Inflammatory macrophage treated with lipopolysaccharide for 1 hour (primary cell): ENCODE measurements around the gene C8A.

Source experiments
- DNase-seq, 2 donors: peaks; one replicate each; pipeline ENCODE4 v3.0.0-alpha.2; 2020 to 2022

Gene C8A

DNA sequence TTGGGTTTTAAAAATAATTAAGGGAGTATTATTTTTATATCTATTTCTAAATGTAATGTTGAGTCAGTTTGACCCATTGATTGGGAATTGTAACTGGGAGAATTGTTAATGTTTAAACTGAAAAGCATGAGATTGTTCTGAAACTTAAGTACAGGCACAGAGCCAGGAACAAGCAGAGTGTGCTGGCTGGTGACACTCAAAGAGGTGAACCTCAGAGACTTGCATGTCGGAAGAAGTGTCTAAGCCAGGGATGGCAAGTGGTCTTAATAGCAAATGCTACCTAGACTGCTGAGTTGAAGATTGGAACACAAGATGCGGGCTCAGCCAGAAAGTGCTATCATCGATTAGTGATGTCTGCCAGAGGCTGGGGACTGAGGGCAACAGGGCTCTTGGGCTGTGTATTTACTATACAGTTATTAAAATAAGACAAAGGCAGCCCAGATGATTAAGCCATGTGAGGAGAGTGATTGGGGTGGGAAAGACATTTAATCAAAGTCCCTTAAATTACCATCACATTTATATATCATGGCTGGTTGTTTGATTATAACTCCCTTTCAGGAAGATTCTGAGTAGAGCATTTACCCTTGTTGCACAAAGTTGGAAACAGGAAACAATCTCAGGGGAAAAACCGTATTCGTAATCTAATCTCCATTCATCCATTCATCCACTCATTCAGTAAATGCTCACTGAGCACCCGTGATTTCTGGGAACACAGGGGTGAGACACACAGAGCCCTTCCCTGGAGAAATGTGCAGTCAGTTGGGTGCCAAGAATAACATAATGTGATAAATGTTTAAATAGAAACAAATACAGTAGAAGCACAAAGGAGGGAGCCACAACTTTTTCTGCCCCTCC, 42.8 kb downstream of the C8A start:
- no peak for DNase-seq

DNA sequence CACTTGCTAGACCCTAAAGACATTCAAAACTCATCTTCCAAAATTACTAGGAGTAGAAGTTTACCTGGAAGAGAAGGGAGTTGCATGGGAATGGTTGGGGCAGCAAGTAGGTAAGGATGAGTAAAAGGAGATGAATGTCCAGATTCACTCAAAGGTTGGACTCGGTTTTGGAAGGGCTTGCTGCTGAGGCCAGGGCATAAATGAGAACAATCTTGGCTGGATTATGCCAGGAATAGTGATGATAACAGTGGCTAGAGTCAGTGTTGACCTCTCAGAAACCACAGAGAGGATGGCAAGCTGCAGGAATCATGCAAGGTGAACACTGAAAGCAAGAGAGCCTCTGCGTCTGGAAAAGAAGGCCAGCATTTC, 43.4 kb downstream of the C8A start:
- DNase-seq = no peak

DNA sequence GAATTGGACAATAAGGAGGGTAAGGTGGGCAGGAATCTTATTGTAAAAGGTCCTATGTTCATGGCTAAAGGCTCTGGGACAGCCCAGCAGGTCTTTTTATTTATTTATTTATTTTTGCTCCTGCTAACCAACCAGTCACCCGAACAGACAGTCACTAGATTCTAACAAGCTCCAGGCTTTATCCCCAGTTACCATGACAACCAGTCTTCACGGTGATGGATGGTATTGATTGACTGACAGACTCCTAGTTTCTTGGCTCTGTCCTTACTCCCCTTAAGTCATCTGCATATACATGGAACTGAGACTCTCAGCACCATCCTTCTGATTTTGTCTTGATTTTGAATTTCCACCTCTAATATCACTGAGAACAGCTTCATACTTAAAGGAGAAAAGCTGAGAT, 44.3 kb downstream of the C8A start:
- DNase-seq = no peak

DNA sequence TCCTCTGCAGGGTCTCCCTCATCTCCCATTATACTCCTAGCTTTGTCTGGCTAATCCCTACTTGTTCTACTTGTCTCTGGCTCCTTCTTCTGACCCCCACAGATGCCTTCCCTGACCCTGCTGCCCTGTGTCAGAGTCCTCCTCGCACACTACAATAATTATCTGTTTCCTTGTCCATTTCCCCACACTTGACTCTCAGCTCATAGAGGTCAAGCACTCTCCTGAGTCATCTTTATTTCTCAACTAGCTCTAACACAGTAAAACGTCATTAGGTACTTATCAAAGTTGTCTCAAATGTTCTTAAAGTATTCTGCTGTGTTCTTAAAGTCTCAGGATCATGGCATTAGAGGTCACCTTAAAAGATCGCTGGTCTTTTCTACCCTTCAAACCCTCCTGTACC, 47.1 kb downstream of the C8A start:
- no peak for DNase-seq

DNA sequence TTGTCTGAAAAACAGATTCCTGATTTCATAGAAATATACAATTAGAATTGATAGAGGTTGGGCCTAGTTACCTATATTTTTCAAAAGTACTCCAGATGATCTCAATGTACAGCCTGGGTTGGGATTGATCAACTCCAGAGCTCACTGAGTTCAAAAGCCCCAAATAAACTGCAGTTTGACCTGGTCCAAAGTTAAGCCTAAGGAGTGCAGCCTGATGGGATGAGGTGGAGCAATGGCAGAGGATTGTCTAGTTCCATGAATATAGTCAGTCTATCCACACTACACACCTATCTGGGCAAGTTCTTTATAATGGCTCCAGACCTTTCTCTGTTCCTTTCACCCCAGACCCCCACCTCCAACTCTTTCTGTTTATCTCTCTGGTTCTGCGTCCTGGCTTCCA, 49.2 kb downstream of the C8A start:
- DNase-seq = no peak

DNA sequence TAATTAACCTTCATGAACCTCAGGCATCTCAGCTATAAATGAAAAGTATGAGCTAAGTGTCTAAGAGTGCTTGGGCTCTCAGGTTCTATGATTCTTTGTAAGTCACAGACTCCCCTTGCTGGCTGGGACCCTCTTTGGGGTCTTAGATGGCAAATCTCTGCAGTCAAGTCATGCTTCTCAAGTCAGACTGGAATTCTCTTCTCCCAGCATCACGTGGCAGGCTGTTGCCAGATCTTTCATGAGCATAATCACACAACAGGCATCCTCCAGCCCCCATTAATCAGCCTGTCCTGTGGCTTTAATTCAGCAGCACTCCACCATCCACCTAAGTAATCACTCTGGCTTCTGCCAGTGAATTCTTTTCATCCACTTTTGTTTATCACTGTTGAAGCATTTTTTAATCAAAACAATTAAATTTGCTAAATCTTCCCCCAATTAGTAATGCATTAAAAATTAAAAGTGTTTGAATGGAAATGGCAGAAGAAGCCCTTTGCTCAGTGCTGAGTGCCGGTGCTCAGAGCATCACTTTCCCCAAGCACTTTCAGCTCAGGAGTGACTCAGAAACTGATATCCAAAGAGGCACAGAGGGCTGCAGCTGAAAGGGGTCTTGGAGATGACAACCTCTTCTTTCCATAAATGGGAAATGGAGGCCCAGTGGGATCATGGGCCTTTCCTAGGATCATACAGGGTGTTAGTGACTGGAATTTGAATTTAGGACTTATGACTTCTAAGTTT, 50.2 kb downstream of the C8A start:
- no peak for DNase-seq

DNA sequence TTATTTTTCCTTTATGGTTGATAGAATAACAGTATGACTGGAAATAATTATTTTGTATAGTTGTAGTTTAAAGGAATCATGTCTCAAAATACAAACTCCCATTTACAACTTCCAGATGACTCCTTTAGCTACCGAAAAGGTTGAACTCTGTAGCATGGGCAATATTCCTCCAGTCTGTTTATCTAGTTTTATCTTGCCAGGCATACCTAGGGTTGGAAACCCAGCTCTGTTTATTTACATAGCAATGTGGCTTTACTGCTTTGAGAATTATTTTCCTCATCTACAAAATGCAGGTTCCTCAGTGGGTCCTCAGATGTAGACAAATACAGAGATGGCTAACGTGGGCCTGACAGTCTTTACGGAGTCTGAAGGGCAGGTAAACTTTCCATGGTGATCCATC, 51.1 kb downstream of the C8A start:
- DNase-seq = no peak

DNA sequence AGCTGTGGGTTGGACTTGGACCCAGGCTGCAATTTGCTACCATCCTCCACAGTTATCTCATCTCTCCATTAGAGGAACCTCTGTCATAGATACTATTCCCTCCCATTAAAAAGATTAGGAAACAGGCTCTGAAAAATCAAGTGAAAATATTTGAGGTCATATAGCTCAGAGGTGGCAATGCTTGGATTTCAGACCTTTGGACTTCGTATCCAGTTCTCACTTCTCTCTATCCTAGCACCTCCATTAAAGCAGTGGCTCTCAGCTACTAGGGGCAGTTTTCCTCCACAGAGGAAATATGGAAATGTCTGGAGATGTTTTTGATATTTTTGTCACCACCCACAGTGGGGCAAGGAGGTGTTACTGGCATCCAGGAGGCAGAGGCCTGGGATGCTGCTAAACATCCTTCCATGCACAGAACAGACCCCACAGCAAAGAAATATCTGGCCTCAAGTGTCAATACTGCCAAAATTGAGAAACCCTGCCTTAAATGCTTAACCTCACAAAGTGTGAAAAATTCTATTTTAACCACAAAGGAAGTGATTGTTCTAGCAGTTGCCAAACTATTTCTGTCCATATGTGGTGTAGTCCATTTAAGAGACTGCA, 54.1 kb downstream of the C8A start:
- DNase-seq = peak in 1 of 2 donors; percentile 26

DNA sequence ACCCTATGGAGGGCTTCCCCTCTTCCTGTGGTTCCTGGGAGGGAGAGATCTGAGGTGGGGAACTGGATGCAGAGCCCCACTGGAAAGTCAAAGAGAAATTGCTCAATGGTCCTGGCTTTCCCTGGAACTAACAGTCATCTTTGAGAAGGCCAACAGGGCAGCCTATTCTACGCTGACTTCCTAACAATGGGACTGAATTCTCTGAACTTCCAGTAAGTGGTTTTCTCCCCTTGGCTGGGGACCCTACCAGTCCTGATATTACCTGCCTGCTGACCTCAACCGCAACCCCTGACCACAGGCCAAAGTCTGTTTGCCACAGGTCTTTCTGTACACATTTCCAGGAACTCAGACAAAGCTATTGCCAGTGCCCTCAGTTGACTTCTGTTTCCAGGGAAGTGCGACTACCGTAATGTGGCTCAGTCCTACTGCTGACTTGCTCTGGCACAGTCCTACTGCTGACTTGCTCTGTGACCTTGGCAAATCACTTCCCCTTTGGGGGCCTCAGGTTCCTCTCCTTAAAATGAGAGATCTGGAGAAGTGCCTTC, 55.9 kb downstream of the C8A start:
- DNase-seq = peak; percentile 22 to 28

DNA sequence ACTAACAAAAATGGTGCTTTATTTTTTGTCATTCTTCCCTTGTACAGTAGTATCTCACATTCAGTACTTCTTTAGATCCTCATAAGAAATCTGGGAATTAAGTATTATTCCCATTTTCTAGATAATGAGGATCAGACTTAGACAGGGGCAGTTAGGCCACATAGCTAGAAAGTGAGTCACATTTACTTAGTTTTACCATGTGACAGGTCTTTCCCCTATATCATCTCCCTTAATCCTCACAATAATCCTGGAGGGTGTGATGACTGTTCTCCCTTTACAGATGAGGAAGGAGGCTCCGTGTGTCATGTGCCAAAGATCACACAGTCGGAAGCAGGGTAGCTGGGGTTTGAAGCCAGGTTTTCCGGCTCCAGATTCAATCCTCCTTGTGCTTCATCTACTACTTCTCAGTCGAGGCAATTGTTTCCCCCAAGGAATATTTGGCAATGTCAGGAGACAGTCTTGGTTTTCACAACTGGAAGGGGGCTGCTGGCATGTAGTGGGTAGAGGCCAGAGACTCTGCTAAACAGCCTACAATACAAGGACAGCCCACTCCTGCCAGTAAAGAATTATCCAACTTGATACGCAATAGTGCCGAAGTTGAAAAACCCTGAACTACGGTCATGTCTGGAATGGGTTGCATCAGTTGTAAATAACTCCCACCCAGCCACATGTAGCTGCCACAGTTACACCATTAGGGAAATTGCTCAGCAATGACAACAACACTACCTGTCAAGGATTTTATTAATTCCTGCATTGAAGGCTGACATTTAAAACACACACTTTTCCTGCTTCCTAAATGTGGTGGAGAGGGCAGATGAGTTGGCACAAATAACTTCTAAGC, 56.7 kb downstream of the C8A start:
- DNase-seq = peak in 1 of 2 donors; percentile 26

DNA sequence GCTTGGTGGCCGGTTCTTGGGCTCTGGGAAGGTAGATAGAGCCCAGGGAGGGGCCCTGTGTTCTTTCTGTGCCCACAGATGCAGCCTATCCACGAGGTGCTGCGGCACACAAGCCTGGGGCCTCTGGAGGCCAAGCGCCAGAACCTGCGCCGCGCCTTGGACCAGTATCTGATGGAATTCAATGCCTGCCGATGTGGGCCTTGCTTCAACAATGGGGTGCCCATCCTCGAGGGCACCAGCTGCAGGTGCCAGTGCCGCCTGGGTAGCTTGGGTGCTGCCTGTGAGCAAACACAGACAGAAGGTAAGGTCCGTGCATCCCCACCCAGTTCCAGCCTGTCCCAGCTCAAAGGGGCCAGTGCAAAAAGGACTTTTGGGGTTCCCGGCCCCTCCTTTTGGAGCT, 57.7 kb downstream of the C8A start:
- DNase-seq = no peak

DNA sequence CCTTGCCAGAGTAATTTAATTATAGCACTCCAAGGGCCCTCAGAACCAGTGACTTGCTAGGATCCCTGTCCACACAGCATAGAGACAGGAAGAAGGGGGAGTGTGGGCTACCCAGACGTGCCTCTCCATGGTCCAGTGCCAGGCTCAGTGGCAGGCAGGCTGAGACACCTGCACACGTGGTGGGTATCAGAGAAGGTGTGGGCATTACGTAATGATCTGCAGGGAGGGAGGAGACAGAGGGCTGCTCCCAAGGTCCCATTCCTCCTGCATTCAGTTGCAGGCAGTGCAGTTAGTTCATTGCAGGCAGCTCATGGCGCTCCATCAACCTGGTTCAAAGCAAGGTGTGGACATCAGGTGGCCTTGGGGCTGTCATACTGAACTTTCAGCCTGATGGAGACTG, 61.4 kb downstream of the C8A start:
- no peak for DNase-seq

DNA sequence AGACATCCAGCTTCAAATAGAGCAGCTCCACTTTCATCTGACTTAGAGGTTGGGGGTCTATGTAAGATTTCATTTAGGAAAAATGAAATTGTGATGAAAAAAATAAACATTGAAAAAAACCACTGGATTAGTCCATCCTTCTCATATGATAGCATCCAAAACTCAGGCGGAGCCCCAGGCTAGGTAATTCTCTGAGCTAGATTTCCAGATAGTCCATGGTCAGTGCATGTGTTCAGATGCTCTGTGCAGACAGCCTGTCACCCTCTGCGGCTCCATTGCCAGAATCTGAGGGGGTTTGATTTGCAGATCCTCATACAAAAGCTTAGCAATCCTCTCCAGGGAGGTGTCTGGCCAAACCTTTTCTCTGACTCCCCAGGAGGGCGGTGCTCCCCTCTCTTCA, 62.0 kb downstream of the C8A start:
- no peak for DNase-seq

DNA sequence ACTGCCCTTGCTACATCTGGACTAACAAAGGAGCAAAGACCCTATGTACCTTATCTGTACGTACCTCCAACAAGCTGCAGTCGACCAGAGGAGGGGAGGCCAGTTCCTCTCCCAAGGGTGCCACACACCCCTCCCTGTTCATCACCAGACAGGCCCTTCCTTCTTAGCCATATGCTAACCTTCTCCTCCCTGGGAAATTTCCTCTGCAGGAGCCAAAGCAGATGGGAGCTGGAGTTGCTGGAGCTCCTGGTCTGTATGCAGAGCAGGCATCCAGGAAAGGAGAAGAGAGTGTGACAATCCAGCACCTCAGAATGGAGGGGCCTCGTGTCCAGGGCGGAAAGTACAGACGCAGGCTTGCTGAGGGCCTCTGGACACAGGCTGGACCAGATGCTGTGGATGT, 62.8 kb downstream of the C8A start:
- DNase-seq = no peak

DNA sequence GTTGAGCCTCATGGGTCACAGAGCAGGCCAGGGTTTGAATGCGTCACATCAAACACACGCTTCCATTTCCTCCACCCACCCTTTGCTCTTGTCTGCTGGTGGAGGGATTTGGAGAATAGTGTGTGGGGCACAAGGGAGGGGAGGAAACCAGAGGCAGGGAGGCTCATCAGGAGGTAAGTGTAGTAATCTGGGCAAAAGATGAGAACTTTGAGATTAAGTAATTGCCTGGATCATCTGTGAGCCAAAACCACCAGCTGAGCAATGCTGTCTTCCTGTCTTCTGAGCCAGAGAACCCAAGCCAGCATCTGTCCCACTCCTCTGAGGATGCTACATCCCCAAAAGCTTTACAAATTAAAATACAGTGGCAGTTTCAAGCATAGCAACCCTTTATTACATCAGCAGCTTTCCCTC, 66.0 kb downstream of the C8A start:
- peak in 1 of 2 donors; percentile 19 for DNase-seq

DNA sequence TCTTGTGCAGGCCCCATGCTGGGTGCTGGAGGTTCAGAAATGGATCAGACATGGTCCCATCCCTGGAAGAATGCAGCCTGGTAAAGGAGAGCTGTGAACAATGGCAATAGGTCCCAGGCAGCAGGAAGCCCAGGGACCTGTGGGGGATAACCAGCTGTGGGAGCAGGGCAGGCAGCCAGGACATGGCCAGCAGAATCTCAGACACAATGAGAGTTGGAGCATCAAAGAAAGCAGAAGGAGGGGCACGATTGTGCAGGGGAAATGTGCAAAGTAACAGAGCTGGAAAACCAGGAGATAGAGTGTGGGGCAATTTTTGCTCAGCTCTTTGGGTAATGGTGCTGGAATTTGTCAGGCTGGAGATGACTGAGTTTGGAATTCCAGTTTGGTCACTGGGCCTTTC, 66.9 kb downstream of the C8A start:
- DNase-seq = no peak

DNA sequence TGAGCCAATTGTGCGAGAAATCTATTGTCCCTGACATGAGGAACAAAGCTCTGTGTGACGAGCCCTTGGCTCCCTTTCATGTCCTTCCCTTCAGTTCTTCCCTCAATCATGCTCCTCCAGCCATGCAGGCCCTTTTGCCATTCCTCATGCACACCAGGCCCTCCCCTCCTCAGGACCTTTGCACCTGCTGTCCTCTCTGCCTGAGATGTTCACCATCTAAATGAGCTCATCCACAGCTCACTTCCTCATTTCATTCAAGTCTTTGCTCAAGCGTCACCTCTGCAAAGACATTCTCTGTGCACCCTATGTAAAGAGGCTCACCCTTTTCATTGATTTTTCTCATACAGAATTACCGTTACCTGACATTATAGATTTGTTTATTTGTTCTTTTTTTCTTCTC, 67.5 kb downstream of the C8A start:
- no peak for DNase-seq

DNA sequence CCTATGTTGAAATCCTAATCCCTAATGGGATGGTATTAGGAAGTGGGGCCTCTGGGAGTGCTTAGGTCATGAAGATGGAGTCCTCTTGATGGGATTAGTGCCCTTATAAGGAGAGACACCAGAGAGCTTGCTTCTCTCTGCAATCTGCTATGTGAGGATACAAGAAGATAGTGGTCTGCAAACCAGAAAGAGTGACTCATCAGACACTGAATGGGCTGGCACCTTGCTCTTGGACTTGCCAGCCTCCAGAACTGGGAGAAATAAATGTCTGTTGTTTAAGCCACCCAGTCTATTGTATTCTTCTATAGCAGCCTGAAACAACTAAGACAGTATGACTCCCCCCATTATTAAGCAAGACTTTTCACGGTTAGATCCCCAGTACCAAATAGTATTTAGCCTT, 67.9 kb downstream of the C8A start:
- no peak for DNase-seq

DNA sequence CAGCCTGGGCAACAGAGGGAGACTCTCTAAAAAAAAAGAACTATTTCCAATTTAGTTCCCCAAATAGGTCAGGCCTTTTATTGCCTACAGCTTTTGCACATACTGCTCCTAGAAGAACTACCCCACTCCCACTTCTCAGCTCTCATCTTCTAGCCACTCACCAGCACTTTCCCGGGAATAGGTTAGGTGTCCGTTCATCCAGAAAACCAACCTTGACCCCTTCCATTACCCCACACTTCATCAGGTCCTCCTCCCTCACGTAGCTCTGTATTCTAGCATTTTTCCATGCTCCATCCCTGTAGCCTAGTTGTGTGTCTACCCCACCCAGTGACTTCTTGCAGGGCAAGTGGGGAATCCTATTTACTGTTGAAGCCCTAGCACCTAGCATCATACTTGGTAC, 68.6 kb downstream of the C8A start:
- no peak for DNase-seq

DNA sequence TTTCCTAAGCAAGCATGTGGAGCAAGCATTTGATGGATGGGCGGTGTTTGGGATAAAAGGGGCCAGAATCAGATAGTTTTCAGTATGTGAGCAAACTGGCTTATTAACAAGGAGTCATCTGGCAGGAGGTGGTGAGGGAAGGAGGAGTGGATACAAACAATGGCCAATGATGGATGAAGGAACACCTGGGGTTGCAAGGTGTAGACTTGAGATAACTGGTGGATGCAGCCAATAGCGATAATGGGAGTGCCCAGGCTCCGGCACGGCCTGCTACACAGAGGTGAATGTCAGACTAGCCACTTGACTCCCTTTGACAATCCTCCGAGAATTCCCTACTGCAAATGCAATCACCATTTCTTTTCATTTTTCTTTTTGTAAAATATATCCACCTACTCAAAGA, 69.5 kb downstream of the C8A start:
- no peak for DNase-seq

DNA sequence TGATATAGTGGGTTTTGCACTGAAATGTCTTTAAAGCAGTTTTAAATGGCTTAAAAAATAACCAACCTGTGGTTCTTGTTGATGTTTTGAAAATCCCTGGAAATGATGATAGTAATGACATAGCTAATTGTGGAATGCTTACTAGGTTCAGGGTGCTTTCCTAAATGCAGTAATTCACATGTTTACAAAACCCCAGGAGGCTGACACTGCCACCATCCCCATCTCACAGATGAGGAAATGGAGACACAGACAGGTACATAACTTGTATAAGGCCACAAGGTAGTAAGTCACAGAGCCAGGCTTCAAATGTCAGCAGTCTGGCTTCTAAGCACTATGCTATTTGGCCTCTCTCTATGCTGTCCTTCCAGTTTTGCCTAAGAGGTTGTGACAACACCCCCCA, 70.6 kb downstream of the C8A start:
- no peak for DNase-seq

DNA sequence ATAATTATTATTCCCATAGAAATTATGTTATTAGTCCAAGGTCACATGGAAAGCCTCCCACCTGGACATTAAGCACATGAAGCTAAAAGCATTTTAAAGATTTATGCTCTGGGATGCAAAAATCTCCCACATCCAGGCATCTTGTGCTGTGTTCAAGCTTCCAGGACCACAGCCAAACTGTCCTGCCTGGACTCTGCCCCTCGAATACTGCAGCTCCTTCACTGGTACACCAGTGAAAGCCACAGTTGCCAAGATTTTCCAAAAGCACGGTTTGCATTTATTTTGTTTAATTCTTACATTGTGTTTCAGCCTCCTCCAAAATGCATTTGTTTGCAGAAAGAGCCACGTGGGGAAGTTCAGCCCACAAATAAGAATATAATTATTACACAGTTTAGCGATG, 72.6 kb downstream of the C8A start:
- DNase-seq = no peak

DNA sequence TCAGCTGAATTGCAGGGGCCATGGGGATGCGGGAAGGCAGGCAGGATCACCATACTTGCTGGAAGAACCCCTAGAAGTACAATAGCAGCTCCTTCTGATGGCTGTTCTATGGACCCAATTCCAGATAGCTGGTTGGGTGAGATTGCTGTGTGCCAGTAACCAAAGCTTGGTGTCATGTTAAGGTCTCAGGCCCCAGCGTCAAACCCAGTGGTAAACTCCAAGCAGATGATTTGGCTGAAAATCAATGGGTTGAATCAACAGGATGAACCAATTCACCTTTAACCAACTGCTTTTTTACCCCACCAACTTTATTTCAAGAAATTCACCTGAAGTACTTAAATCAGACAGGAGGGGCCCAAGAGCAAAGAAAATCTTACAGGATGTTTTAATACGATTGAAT, 73.4 kb downstream of the C8A start:
- no peak for DNase-seq
